Subcutaneous abdominal adipose tissue (tissue), 5 donors: ENCODE data around the gene EPB41L1.

Source experiments
- H3K27ac ChIP-seq: one replicate; pipeline ENCODE4 v1.7.0; 2013; ENCODE audit warnings: low read depth, mild to moderate bottlenecking, inconsistent platforms, low read length, moderate library complexity
- H3K27me3 ChIP-seq, 5 donors: one replicate each; pipeline ENCODE4 v1.7.0; 2013; ENCODE audit warnings: low read length in 5 of 5, inconsistent platforms in 1 of 5; ENCODE audit not compliant: control insufficient read depth in 5 of 5, insufficient read depth in 4 of 5
- H3K36me3 ChIP-seq, 5 donors: one replicate each; pipeline ENCODE4 v1.7.0; 2013; ENCODE audit warnings: low read length in 5 of 5; ENCODE audit not compliant: control insufficient read depth in 5 of 5, insufficient read depth in 5 of 5
- H3K4me1 ChIP-seq, 5 donors: one replicate each; pipeline ENCODE4 v1.7.0; 2013; ENCODE audit warnings: low read length in 5 of 5, mild to moderate bottlenecking in 3 of 5, moderate library complexity in 1 of 5; ENCODE audit not compliant: control insufficient read depth in 5 of 5, insufficient read depth in 5 of 5
- H3K4me3 ChIP-seq, 5 donors: one replicate each; pipeline ENCODE4 v1.7.0; 2013; ENCODE audit warnings: low read length in 5 of 5, low read depth in 1 of 5
- H3K9ac ChIP-seq, 5 donors: one replicate each; pipeline ENCODE4 v1.7.0; 2013; ENCODE audit warnings: low read length in 5 of 5, mild to moderate bottlenecking in 4 of 5, moderate library complexity in 3 of 5
- H3K9me3 ChIP-seq, 5 donors: one replicate each; pipeline ENCODE4 v1.7.0; 2013; ENCODE audit warnings: low read length in 5 of 5; ENCODE audit not compliant: control insufficient read depth in 5 of 5
- donor health status: healthy.
- donor health status: healthy.
- donor health status: healthy.
- donor health status: healthy.
- donor health status: healthy.

EPB41L1 gene

DNA sequence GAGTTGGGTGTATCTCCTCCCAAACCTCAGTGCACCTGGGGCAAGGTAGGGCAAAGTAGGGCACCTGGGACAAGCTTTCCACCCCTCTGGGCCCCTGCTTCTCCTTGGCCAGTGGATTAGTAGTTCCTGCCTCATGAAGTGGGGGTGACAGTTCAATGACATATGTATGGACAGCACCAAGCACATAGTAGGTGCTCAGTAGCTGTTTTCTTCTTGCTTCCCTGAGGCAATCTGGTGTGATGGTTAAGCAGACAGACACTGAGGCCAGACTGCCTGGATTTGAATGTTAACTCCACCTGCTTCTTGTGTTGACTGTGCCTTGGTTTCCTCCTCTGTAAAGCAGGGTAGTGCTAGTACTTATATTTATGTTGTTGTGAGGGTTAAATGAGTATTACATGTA lies 25.8 kb downstream of the EPB41L1 start:
- no peak overlapping the region for H3K4me3 ChIP-seq
- H3K27me3 ChIP-seq = no peaks in the 10 kb centered on the region
- H3K4me1 ChIP-seq = peaks cover 0 to 24% (median 16%) of the 10 kb centered on the region in 5 donors
- peak overlapping the region in 1 of 5 donors; percentile 5 for H3K9ac ChIP-seq
- no peaks in the 10 kb centered on the region for H3K9me3 ChIP-seq
- peaks cover 0 to 83% (median 76%) of the 10 kb centered on the region in 5 donors for H3K36me3 ChIP-seq
- no peak overlapping the region for H3K27ac ChIP-seq

DNA sequence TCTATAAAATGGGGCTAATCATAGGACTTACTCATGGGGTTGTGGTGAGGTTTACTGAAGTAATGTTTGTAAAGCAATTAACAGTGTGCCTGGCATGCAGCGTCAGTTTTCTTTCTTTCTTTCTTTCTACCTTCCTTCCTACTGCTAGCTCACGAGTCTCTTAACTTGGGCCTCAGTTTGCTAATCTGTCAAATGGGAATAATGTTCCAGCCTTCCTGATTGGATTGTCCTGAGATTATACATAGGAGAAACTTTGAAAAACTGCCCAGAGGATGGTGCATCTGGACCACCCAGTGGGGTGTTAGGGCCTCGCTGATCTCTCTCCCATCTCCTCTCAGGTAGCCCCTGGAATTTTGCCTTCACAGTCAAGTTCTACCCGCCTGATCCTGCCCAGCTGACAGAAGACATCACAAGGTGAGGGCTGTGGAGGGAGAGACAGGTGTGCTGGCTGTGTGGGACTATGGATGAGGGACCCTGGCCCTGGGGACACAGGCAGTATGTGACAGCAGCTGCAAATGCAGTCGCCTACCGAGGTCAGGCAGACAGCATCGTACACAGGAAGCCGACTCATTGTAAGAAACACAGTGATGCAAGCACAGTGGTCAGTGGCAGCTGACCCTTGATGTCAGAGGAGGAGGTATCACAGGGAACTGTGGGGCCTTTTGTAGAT lies 27.5 kb downstream of the EPB41L1 start:
- H3K9me3 ChIP-seq = no peaks in the 10 kb centered on the region
- H3K4me3 ChIP-seq = no peak overlapping the region
- H3K27me3 ChIP-seq = no peaks in the 10 kb centered on the region
- no peak overlapping the region for H3K27ac ChIP-seq
- H3K36me3 ChIP-seq = peaks cover 4 to 82% (median 69%) of the 10 kb centered on the region in 5 donors
- peaks cover 0 to 24% (median 17%) of the 10 kb centered on the region in 5 donors for H3K4me1 ChIP-seq
- H3K9ac ChIP-seq = no peak overlapping the region

DNA sequence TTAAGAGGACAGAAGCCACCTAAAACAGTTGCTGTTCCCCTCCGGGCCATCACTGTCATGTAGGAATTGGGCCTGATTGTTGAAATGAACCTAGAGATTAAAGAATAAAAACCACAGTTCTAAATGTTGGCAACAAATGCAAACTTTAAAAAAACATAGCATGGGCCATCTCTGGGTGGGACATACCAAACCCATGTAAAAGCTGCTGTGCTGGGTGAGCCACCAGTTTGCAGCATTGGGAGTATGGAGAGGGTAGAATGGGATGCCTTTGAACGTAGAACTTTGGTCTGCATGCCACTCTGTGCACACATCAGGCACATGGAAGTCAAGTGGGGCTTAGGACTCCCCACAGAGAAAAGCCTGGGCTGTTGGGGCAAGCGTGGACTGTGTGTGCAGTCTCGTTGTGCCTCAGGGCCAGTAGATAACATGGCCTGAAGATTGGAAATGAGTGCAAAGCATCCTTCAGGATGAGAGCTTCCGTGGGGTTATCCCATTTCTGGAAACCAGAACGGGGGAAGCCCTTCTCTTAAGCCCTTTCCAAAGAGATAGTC lies 28.1 kb downstream of the EPB41L1 start:
- no peaks in the 10 kb centered on the region for H3K27me3 ChIP-seq
- H3K27ac ChIP-seq = no peak overlapping the region
- peak overlapping the region in 1 of 5 donors; percentile 8 for H3K9ac ChIP-seq
- no peaks in the 10 kb centered on the region for H3K9me3 ChIP-seq
- peaks cover 5 to 83% (median 69%) of the 10 kb centered on the region in 5 donors for H3K36me3 ChIP-seq
- H3K4me1 ChIP-seq = peaks cover 0 to 21% (median 17%) of the 10 kb centered on the region in 5 donors
- H3K4me3 ChIP-seq = no peak overlapping the region

DNA sequence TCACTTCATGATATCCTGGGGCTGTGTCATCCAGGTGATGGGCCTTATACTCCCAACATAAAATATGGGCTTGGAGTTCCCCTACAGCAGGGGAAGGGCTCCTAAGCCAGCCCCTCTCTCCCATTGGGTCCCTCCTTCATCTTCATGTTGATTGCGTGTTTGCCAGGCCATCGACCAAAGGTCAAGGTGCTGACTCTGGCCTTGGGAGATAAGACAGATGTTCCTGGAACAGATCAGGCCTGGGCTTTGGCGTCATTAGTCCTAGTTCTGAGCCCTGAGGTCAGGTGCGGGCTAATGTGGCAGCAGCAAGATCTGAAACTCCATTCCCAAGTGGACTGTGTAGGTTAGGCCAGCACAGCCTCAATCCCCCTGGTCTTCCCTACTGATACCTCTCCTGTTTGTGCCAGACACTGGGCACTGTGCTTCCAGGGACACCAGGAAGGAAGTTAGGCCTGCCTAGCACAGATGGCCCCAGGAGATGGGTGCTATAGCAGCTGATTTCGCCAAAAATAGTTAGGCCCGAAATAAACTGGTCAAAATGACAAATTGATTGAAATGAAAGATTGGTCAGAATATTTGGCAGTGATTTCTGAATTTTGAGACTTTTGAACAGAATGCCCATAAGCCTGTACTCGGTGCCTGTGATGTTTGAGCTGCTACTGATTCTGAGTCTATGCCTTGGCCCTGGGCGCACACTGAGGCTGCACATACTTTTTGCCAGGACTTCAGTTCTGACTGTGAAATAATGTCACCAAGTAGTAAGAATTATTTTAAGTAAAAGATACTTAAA lies 28.8 kb downstream of the EPB41L1 start:
- Histone ChIP-seq H3K36me3 (peaks cover 9 to 83% (median 69%) of the 10 kb centered on the region in 5 donors), H3K9me3 (no peaks in the 10 kb centered on the region), H3K27me3 (no peaks in the 10 kb centered on the region), H3K9ac (peak overlapping the region in 2 of 5 donors; percentile 8 to 23), H3K4me1 (peaks cover 0 to 19% (median 17%) of the 10 kb centered on the region in 5 donors), H3K4me3 (no peak overlapping the region), H3K27ac (no peak overlapping the region)

GRCh38 chr20:36184816-36185776 lies 30.6 kb downstream of the EPB41L1 start:
- Histone ChIP-seq H3K9ac (peak overlapping the region in 1 of 5 donors; percentile 7), H3K9me3 (no peaks in the 10 kb centered on the region), H3K4me1 (peaks cover 0 to 19% (median 17%) of the 10 kb centered on the region in 5 donors), H3K27me3 (no peaks in the 10 kb centered on the region), H3K4me3 (no peak overlapping the region), H3K27ac (no peak overlapping the region), H3K36me3 (peaks cover 11 to 83% (median 71%) of the 10 kb centered on the region in 5 donors)

- Histone ChIP-seq H3K9ac (no peak overlapping the region), H3K9me3 (no peaks in the 10 kb centered on the region), H3K27ac (no peak overlapping the region), H3K4me3 (no peak overlapping the region), H3K27me3 (no peaks in the 10 kb centered on the region), H3K36me3 (peaks cover 2 to 97% (median 90%) of the 10 kb centered on the region in 5 donors), H3K4me1 (no peaks in the 10 kb centered on the region)
These were observed 39.6 kb downstream of the EPB41L1 start for GRCh38 chr20:36193977-36194712.

DNA sequence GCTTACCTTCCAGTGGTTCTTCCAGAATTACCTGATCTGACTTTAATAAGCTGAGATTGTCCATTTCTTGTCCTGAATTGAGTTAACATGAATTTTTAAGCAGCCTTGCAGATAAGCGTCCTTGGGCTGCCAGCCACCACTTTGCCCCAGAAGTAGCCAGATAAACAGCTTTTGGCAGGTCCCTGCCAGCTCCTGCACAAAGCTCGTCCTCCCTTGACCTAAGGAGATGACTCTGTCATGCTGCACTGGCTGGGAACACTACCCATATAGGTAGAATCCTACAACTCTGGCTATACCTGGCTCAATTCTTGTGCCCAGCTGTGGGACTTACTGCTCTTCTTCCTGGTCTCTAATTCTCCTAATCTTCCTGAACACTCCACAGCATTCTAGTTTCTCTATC lies 42.1 kb downstream of the EPB41L1 start:
- peaks cover under 1 to 94% (median 80%) of the 10 kb centered on the region in 5 donors for H3K36me3 ChIP-seq
- no peaks in the 10 kb centered on the region for H3K27me3 ChIP-seq

GRCh38 chr20:36197271-36197670 lies 42.7 kb downstream of the EPB41L1 start:
- Histone ChIP-seq H3K36me3 (peaks cover 0 to 97% (median 85%) of the 10 kb centered on the region in 5 donors), H3K27me3 (no peaks in the 10 kb centered on the region), H3K9ac (peak overlapping the region in 1 of 5 donors; percentile 21), H3K27ac (no peak overlapping the region), H3K4me1 (no peaks in the 10 kb centered on the region), H3K4me3 (no peak overlapping the region), H3K9me3 (no peaks in the 10 kb centered on the region)

More for the DNA sequence above, 42.1 kb downstream of the EPB41L1 start:
- no peak overlapping the region for H3K4me3 ChIP-seq
- no peaks in the 10 kb centered on the region for H3K4me1 ChIP-seq
- H3K9me3 ChIP-seq = no peaks in the 10 kb centered on the region
- H3K27ac ChIP-seq = no peak overlapping the region
- H3K9ac ChIP-seq = no peak overlapping the region
